Endothelial cell of umbilical vein (primary cell): ENCODE data around the gene KRT31. TPM values are rescaled to one million over a fixed set of nuclear protein-coding genes. Genes with fewer than 3 reads are reported as not detected.

Source experiments
- BruUV-seq: library from RNA; stranded (reverse); fragments of 400-500 nt; replicated peaks from 2 replicates; lab custom pipeline; 2021; lab: Mats Ljungman, UMichigan
- CTCF ChIA-PET: fragments of 300-600, 350-600 bp; sonication (Branson Sonifier 250); formaldehyde crosslinking; loops from one replicate; lab custom pipeline; 2021; ENCODE audit warnings: antibody characterized with exemption, inconsistent platforms; lab: Charles Lee
- POLR2A ChIA-PET: fragments of 300-600, 350-600 bp; sonication (Branson Sonifier 250); formaldehyde crosslinking; loops from one replicate; lab custom pipeline; 2021; ENCODE audit warnings: antibody characterized with exemption, inconsistent platforms; lab: Charles Lee
- DNase-seq: peaks from one replicate; pipeline ENCODE4 v3.0.0-alpha.2; 2011; ENCODE audit warnings: low read depth, low spot score
- FAIRE-seq: peaks from 2 replicates; lab custom pipeline; 2011; peaks lifted over from hg19 to GRCh38; lab: Jason Lieb, UNC
- H2AFZ ChIP-seq: 2 replicates; pipeline ENCODE4 v1.6.0; 2012; ENCODE audit warnings: low read depth, low read length, control low read depth, inconsistent platforms
- H3K27ac ChIP-seq: 2 replicates; pipeline ENCODE4 v1.5.1; 2011; ENCODE audit warnings: low read depth, mild to moderate bottlenecking, control low read depth, low read length, moderate library complexity; ENCODE audit not compliant: insufficient read depth
- H3K27me3 ChIP-seq, 2 experiments: 2 replicates each; pipeline versions ENCODE4 v1.6.0 to v1.6.1; 2011; ENCODE audit warnings: low read length in 2 of 2, mixed read lengths in 1 of 2; ENCODE audit not compliant: control insufficient read depth in 2 of 2, insufficient read depth in 2 of 2
- H3K36me3 ChIP-seq, 2 experiments: 2 replicates in 1 of 2; 3 replicates in 1 of 2; pipeline ENCODE4 v1.5.1; 2011; ENCODE audit warnings: low read length in 2 of 2, mild to moderate bottlenecking in 1 of 2, moderate library complexity in 1 of 2; ENCODE audit not compliant: control insufficient read depth in 2 of 2, insufficient read depth in 2 of 2; ENCODE audit errors: extremely low read depth in 1 of 2
- H3K4me1 ChIP-seq: 3 replicates; pipeline ENCODE4 v1.5.1; 2011; ENCODE audit warnings: mild to moderate bottlenecking, low read length; ENCODE audit not compliant: control insufficient read depth, insufficient read depth; ENCODE audit errors: extremely low read depth
- H3K4me2 ChIP-seq: 2 replicates; pipeline ENCODE4 v1.6.1; 2011; ENCODE audit warnings: low read length, control low read depth, mixed read lengths; ENCODE audit not compliant: insufficient read depth
- H3K4me3 ChIP-seq, 3 experiments: fragments of 200-600 bp in 1 of 3; sonication (generic), shearing (Covaris generic) in 1 of 3; replicated peaks in 1 of 3; 2 replicates each; pipeline ENCODE4 v1.5.1; 2011 to 2016; ENCODE audit warnings: control low read depth in 3 of 3, low read length in 3 of 3, mild to moderate bottlenecking in 2 of 3, inconsistent platforms in 1 of 3, low read depth in 1 of 3, moderate library complexity in 1 of 3; ENCODE audit not compliant: insufficient read depth in 1 of 3
- H3K79me2 ChIP-seq: 2 replicates; pipeline ENCODE4 v1.6.0; 2012; ENCODE audit warnings: low read length, inconsistent platforms; ENCODE audit not compliant: control insufficient read depth, insufficient read depth
- H3K9ac ChIP-seq: replicated peaks from 2 replicates; pipeline ENCODE3; 2011; ENCODE audit warnings: low read length, control low read depth; ENCODE audit not compliant: insufficient read depth; ENCODE audit errors: extremely low read depth
- H3K9me1 ChIP-seq: replicated peaks from 3 replicates; pipeline ENCODE4 v1.6.0; 2011; ENCODE audit warnings: mild to moderate bottlenecking, low read length; ENCODE audit not compliant: control insufficient read depth, insufficient read depth; ENCODE audit errors: extremely low read depth
- H3K9me3 ChIP-seq: replicated peaks from 2 replicates; pipeline ENCODE4 v1.5.1; 2012; ENCODE audit warnings: low read length, inconsistent platforms; ENCODE audit not compliant: control insufficient read depth, insufficient read depth
- H4K20me1 ChIP-seq: replicated peaks from 2 replicates; pipeline ENCODE3; 2011; ENCODE audit warnings: mild to moderate bottlenecking, low read length; ENCODE audit not compliant: control insufficient read depth, insufficient read depth; ENCODE audit errors: extremely low read depth
- CTCF ChIP-seq, 2 donors: IDR thresholded peaks; 1 replicate in 1 of 2; 2 replicates in 1 of 2; pipeline ENCODE4 v1.5.1; 2011; ENCODE audit warnings: low read length in 2 of 2, mild to moderate bottlenecking in 2 of 2, moderate library complexity in 2 of 2, control low read depth in 1 of 2, inconsistent platforms in 1 of 2, low read depth in 1 of 2; ENCODE audit not compliant: insufficient read depth in 1 of 2; ENCODE audit errors: extremely low read depth in 1 of 2
- EZH2 ChIP-seq: IDR thresholded peaks from 2 replicates; pipeline ENCODE4 v1.6.1; 2012; ENCODE audit warnings: borderline replicate concordance, low read depth, mild to moderate bottlenecking, moderate library complexity, low read length, inconsistent platforms; ENCODE audit not compliant: severe bottlenecking
- FOS ChIP-seq: IDR thresholded peaks from 2 replicates; pipeline ENCODE4 v1.6.1; 2011; ENCODE audit warnings: mild to moderate bottlenecking, low read length, moderate library complexity, borderline replicate concordance; ENCODE audit not compliant: insufficient read depth
- JUN ChIP-seq: IDR thresholded peaks from 2 replicates; pipeline ENCODE4 v1.6.1; 2011; ENCODE audit warnings: borderline replicate concordance, low read depth; ENCODE audit not compliant: insufficient read length, insufficient read depth
- MAX ChIP-seq: IDR thresholded peaks from 2 replicates; pipeline ENCODE4 v1.6.1; 2011; ENCODE audit not compliant: insufficient read depth, insufficient read length
- MYC ChIP-seq: IDR thresholded peaks from one replicate; pipeline ENCODE4 v1.6.1; 2011; ENCODE audit warnings: mild to moderate bottlenecking, low read depth, low read length
- POLR2A ChIP-seq: IDR thresholded peaks from 2 replicates; pipeline ENCODE4 v1.6.1; 2012; ENCODE audit warnings: low read depth, mild to moderate bottlenecking, control low read depth, low read length
- dilution Hi-C: fragments of 300-500 bp; cut with MboI; formaldehyde crosslinking; loops from one replicate; pipeline ENCODE4 v1.15.0; 2019; ENCODE audit warnings: low sequenced_read_pairs; ENCODE audit not compliant: extremely low pct_ligation_motif_present
- intact Hi-C: fragments of 100-400 bp; cut with micrococcal nuclease; formaldehyde crosslinking; loops from one replicate; pipeline ENCODE4 v1.10.0; 2022
- polyA plus RNA-seq, 4 experiments: library from polyadenylated mRNA; depleted of rRNA in 3 of 4; stranded (reverse) in 3 of 4; unstranded in 1 of 4; fragments of >200 nt; gene quantifications; 2 replicates each; pipeline versions ENCODE4 v1.2.1 to v1.2.3, GENCODE V29; 2011 to 2012; ENCODE audit warnings: missing spikeins in 1 of 4
- total RNA-seq: library from RNA; stranded (reverse); gene quantifications from 2 replicates; pipeline ENCODE4 v1.2.3, GENCODE V29; 2021

Gene KRT31
- total and polyA plus RNA-seq, 2 donors (not counting 3 experiments of a cell fraction or from before 2014, with no cell fraction given) = not detected

DNA sequence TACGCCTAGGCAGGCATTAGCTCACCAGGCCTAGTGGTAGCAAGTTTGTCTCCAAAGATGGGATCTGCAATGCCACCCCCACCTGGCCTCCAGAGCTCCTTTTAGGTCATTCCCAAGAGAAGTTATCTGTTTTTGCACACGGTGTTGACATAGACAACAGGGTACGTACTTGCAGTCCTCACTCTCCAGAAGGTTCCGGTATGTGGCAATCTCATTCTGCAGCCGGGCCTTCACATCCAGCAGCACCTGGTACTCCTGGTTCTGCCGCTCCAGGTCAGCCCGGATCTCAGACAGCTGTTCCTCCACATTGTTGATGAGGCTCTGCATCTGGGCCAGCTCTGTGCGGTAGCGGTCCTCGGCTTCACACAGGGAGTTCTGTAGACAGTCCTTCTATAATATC lies 9.8 kb upstream of the KRT31 start:
- no peaks in the 10 kb centered on the region for H3K27me3 ChIP-seq
- H2AFZ ChIP-seq = no peak overlapping the region
- dilution Hi-C loops = no loop called here
- DNase-seq (no peak), FAIRE-seq (no peak)
- no peaks in the 10 kb centered on the region for H4K20me1 ChIP-seq
- POLR2A ChIA-PET = no interaction called here
- H3K4me1 ChIP-seq = peaks cover 18% of the 10 kb centered on the region
- CTCF ChIA-PET = no interaction called here
- H3K79me2 ChIP-seq = no peaks in the 10 kb centered on the region
- H3K4me3 ChIP-seq = no peak overlapping the region
- no peak overlapping the region for H3K27ac ChIP-seq
- no peak overlapping the region for H3K4me2 ChIP-seq
- no peaks in the 10 kb centered on the region for H3K9me3 ChIP-seq
- H3K9me1 ChIP-seq = no peaks in the 10 kb centered on the region
- H3K36me3 ChIP-seq = no peaks in the 10 kb centered on the region
- H3K9ac ChIP-seq = no peak overlapping the region
- TF ChIP-seq JUN = no peak
- no peak for TF ChIP-seq FOS
- TF ChIP-seq CTCF (IDR thresholded peaks at IDR 0.05; ENCODE audit: extremely low read depth in 1 of 2, insufficient read depth in 1 of 2, low read depth in 1 of 2, low read length in 2 of 2) = no peak
- no peak for TF ChIP-seq POLR2A
- no peak for TF ChIP-seq MYC
- no peak for TF ChIP-seq MAX
- no peak for TF ChIP-seq EZH2
- intact Hi-C loops = loop anchor here (10.0 kb wide), 1 partner anchor 88 kb away; no protein-coding TSS in a partner anchor
- BruUV-seq = no TSS peak
